Activated CD8-positive, alpha-beta memory T cell treated with anti-CD3 and anti-CD28 coated beads, Interleukin-2, amount 10 ng/mL, durations not matched to agents 7 days and 5 days (primary cell): ENCODE data around the gene CRYL1. TPM values are rescaled to one million over a fixed set of nuclear protein-coding genes. Genes with fewer than 3 reads are reported as not detected.

Source experiments
- ATAC-seq: fragments of 150-1000 bp; cut with Tn5 transposase; one replicate; pipeline ENCODE4 v1.10.0; 2021; ENCODE audit warnings: moderate library complexity
- CTCF ChIA-PET: fragments of 350-600 bp; sonication (Branson Sonifier 250); formaldehyde crosslinking; loops from one replicate; lab custom pipeline; 2021; ENCODE audit warnings: antibody characterized with exemption; lab: Charles Lee
- DNase-seq: peaks from one replicate; pipeline ENCODE4 v3.0.0-alpha.2; 2020
- H3K27ac Mint-ChIP-seq: one replicate; pipeline ENCODE4 v1.8.0; 2021; ENCODE audit warnings: mild to moderate bottlenecking, mixed read lengths
- H3K27me3 Mint-ChIP-seq: one replicate; pipeline ENCODE4 v1.8.0; 2021; ENCODE audit warnings: mixed read lengths
- H3K36me3 Mint-ChIP-seq: one replicate; pipeline ENCODE4 v1.8.0; 2021; ENCODE audit warnings: mild to moderate bottlenecking, mixed read lengths
- H3K4me1 Mint-ChIP-seq: one replicate; pipeline ENCODE4 v1.8.0; 2021; ENCODE audit warnings: mixed read lengths
- H3K4me3 Mint-ChIP-seq: one replicate; pipeline ENCODE4 v1.8.0; 2021; ENCODE audit warnings: mild to moderate bottlenecking, moderate library complexity, mixed read lengths
- H3K9me3 Mint-ChIP-seq: one replicate; pipeline ENCODE4 v1.8.0; 2022; ENCODE audit warnings: low read depth, mixed read lengths
- total RNA-seq, 2 experiments: library from RNA; stranded (reverse); gene quantifications; one replicate each; pipeline ENCODE4 v1.2.3, GENCODE V29; 2021

The CRYL1 gene
- total RNA-seq, 2 experiments from 2014 or later = 11.3 to 13.1 TPM

GRCh38 chr13:20414546-20415305 lies 110.9 kb downstream of the CRYL1 start:
- H3K27me3 Mint-ChIP-seq = no peaks in the 10 kb centered on the region
- no peak overlapping the region for H3K27ac Mint-ChIP-seq
- no peak overlapping the region for H3K4me3 Mint-ChIP-seq
- H3K36me3 Mint-ChIP-seq = peaks cover 55% of the 10 kb centered on the region
- no peak for DNase-seq
- H3K4me1 Mint-ChIP-seq = peaks cover 43% of the 10 kb centered on the region
- H3K9me3 Mint-ChIP-seq = peaks cover 23% of the 10 kb centered on the region
- CTCF ChIA-PET = no interaction called here
- no peak for ATAC-seq

DNA sequence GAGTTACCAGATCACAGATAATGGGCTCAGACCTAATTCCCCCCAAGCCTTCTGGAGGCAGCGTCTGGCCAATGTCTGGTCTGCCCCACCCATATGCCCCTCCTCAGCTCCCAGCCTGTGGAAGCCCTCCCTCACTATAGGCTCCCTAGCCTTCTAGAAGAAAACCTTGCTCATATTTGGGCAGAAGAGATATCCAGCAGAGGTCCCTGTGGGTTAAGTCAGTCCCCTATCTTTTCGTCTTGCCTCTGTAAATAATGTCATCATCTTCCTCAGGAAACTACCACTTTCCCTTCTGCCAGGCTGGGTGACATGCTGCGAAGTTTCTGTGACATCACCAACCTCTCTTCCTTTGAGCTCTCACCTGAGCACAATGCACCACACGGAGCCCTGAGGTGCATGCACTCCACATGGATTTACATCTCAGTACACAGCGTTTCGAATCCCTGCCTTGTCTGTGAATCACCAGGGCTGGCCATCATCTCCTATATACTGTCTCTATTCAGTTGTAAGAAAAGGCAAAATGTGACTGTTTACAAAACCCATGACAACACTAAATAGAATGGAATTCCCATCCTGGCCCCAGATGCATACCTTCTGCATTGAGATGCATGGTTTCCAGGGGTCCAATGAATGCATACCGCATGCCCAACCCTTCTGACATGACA lies 112.8 kb downstream of the CRYL1 start:
- peak overlapping the region; percentile 34 for H3K27ac Mint-ChIP-seq
- H3K27me3 Mint-ChIP-seq = no peaks in the 10 kb centered on the region
- CTCF ChIA-PET = interaction anchor here (1.1 to 2.2 kb wide), 2 partner anchors 195 to 215 kb away, joined by 3 to 9 read pairs; no protein-coding TSS in a partner anchor
- ATAC-seq = peak; percentile 20
- H3K4me3 Mint-ChIP-seq = no peak overlapping the region
- peaks cover 26% of the 10 kb centered on the region for H3K4me1 Mint-ChIP-seq
- peaks cover 15% of the 10 kb centered on the region for H3K9me3 Mint-ChIP-seq
- peaks cover 39% of the 10 kb centered on the region for H3K36me3 Mint-ChIP-seq
- DNase-seq = no peak

DNA sequence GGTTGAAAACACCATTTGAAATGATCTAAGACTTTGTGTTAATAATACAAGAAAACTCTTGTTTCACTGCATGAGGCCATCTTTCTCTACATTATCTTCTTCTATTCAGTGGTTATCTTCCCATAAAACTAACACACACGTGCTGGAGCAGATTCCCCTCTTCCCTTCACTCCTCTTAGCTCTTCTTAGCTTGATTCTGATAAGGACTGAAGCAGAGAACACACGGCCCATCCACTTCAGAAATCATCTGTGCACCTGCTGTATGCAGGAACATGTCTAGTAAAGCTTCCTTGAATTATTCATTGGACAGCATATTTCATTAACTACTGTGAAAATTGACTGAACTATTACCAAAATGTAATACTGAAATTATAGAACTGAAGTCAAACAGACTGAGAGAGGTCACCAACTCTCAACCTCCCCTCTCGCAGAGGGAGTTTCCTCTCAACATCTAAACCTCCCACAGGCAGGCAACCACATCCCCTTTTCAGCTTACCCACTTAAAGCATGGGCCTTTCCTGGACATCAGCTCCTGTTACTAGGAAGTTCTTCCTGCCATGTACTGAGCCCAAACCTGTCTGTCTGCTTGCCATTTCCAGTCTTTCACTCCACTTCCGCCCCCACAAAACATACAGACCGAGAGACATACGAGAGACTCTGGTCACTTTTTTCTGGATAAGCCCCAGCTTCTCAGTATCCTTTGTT lies 113.9 kb downstream of the CRYL1 start:
- peak; percentile 84 for ATAC-seq
- H3K4me1 Mint-ChIP-seq = peaks cover 23% of the 10 kb centered on the region

GRCh38 chr13:20410726-20411125 lies 114.9 kb downstream of the CRYL1 start:
- H3K4me1 Mint-ChIP-seq = peaks cover 24% of the 10 kb centered on the region
- H3K4me3 Mint-ChIP-seq = no peak overlapping the region
- peaks cover 15% of the 10 kb centered on the region for H3K9me3 Mint-ChIP-seq
- no peak for DNase-seq
- peak overlapping the region; percentile 40 for H3K27ac Mint-ChIP-seq
- no peaks in the 10 kb centered on the region for H3K27me3 Mint-ChIP-seq
- H3K36me3 Mint-ChIP-seq = peaks cover 24% of the 10 kb centered on the region
- CTCF ChIA-PET = interaction anchor here (2.1 to 2.2 kb wide), 2 partner anchors 10 to 213 kb away, joined by 5 to 9 read pairs; no protein-coding TSS in a partner anchor
- no peak for ATAC-seq

More for the DNA sequence above, 113.9 kb downstream of the CRYL1 start:
- Mint-ChIP-seq H3K36me3 (peaks cover 30% of the 10 kb centered on the region), H3K27ac (peak overlapping the region; percentile 84), H3K4me3 (peak overlapping the region; percentile 32), H3K27me3 (no peaks in the 10 kb centered on the region), H3K9me3 (peaks cover 15% of the 10 kb centered on the region)
- CTCF ChIA-PET = interaction anchor here (0.7 to 2.2 kb wide), 7 partner anchors 9 to 214 kb away, joined by 3 to 9 read pairs (median 3); no protein-coding TSS in a partner anchor
- DNase-seq = peak; percentile 84

GRCh38 chr13:20408181-20408580 lies 117.5 kb downstream of the CRYL1 start:
- Mint-ChIP-seq H3K27ac (no peak overlapping the region), H3K4me3 (no peak overlapping the region), H3K9me3 (peaks cover 6% of the 10 kb centered on the region), H3K27me3 (no peaks in the 10 kb centered on the region), H3K4me1 (peaks cover 23% of the 10 kb centered on the region), H3K36me3 (peaks cover 14% of the 10 kb centered on the region)
- CTCF ChIA-PET = no interaction called here
- ATAC-seq (no peak), DNase-seq (no peak)

DNA sequence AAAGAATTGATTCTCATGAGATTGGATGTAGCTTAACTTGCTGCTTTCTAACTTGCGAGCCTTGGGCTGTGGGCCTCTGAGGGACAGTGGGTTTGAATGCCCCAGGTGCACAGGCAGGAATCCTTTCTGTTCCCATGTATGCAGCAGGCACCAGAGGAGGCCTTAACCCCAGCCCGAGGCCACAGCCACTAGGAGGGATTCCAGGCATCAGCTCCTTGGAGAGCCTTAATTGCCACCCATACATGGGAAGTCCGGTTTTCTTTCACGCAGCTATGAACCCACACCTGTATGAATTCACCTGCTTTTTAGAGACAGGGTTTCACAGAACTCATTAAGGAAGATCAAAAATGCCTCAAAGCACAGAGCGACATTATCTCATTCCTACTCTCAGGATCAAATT lies 117.9 kb downstream of the CRYL1 start:
- Mint-ChIP-seq H3K27me3 (no peaks in the 10 kb centered on the region), H3K27ac (no peak overlapping the region), H3K4me1 (peaks cover 23% of the 10 kb centered on the region), H3K4me3 (no peak overlapping the region), H3K36me3 (peaks cover 10% of the 10 kb centered on the region), H3K9me3 (peaks cover 2% of the 10 kb centered on the region)
- no peak for DNase-seq
- CTCF ChIA-PET = no interaction called here
- ATAC-seq = no peak

DNA sequence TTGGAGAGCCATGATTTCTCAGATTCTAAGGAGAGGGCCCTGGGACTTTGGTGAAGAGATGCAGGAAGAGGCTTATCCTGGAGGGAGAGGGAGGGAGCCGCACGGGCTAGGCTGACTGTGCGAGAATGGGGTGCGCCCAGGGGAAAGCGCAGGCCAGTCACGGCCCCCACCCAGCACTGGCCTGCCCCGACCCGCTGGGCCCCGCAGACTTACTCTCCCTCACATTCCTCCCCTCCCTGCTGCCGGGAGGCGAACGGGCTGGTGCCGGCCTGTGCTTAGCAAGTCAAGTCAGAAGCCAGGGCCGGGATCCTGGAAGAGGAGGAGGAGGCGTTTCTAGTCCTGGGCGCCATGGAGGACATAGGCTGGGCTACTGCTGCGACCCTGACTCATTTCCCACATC lies 120.0 kb downstream of the CRYL1 start:
- peaks cover 2% of the 10 kb centered on the region for H3K9me3 Mint-ChIP-seq
- peaks cover 5% of the 10 kb centered on the region for H3K36me3 Mint-ChIP-seq
- ATAC-seq (no peak), DNase-seq (no peak)
- no peaks in the 10 kb centered on the region for H3K27me3 Mint-ChIP-seq
- no peak overlapping the region for H3K27ac Mint-ChIP-seq
- no peak overlapping the region for H3K4me3 Mint-ChIP-seq
- CTCF ChIA-PET = interaction anchor here (0.9 to 1.6 kb wide), 2 partner anchors 14 to 209 kb away, joined by 3 to 4 read pairs; no protein-coding TSS in a partner anchor
- peaks cover 25% of the 10 kb centered on the region for H3K4me1 Mint-ChIP-seq

- Mint-ChIP-seq H3K27ac (no peak overlapping the region), H3K36me3 (peaks cover 3% of the 10 kb centered on the region), H3K9me3 (no peaks in the 10 kb centered on the region), H3K27me3 (no peaks in the 10 kb centered on the region), H3K4me1 (peaks cover 28% of the 10 kb centered on the region), H3K4me3 (no peak overlapping the region)
- ATAC-seq (no peak), DNase-seq (no peak)
- CTCF ChIA-PET = interaction anchor here (1.6 kb wide), 1 partner anchor 15 kb away, joined by 4 read pairs; no protein-coding TSS in a partner anchor
Observed at GRCh38 chr13:20404488-20405222, 121.0 kb downstream of the CRYL1 start.

- DNase-seq = no peak
- no peak for ATAC-seq
- peaks cover 28% of the 10 kb centered on the region for H3K4me1 Mint-ChIP-seq
- no peaks in the 10 kb centered on the region for H3K9me3 Mint-ChIP-seq
- no peak overlapping the region for H3K27ac Mint-ChIP-seq
- CTCF ChIA-PET = interaction anchor here (1.6 kb wide), 1 partner anchor 16 kb away, joined by 4 read pairs; no protein-coding TSS in a partner anchor
- H3K36me3 Mint-ChIP-seq = peaks cover 3% of the 10 kb centered on the region
- no peak overlapping the region for H3K4me3 Mint-ChIP-seq
- no peaks in the 10 kb centered on the region for H3K27me3 Mint-ChIP-seq
Observed at GRCh38 chr13:20403826-20404225, 121.8 kb downstream of the CRYL1 start.

DNA sequence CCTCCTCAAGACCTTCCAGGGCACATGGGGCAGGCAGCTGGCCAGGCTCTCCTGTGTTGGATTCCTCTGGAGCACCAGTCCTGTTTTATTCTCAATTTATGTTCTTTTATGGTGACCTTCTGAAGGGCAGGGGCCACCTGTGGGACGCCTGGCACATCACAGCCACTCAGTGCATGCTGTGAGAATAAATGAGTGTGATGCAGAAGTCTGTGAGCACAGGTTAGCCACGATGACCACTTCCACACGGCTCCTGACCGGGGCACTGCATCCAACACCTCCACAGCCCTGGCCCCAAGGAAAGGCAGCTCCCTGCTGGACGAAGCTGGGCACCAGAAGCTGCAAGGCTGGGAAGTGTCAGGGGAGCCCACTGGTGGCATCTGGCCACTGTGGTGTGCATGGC lies 122.8 kb downstream of the CRYL1 start:
- no peak overlapping the region for H3K27ac Mint-ChIP-seq

GRCh38 chr13:20401931-20402856 lies 123.5 kb downstream of the CRYL1 start:
- ATAC-seq = no peak

More for the DNA sequence above, 122.8 kb downstream of the CRYL1 start:
- DNase-seq (no peak), ATAC-seq (no peak)
- CTCF ChIA-PET = interaction anchor here (1.4 kb wide), 1 partner anchor 9 kb away, joined by 3 read pairs; no protein-coding TSS in a partner anchor
- Mint-ChIP-seq H3K36me3 (peaks cover 2% of the 10 kb centered on the region), H3K4me3 (no peak overlapping the region), H3K9me3 (no peaks in the 10 kb centered on the region), H3K4me1 (peaks cover 28% of the 10 kb centered on the region), H3K27me3 (no peaks in the 10 kb centered on the region)

More at GRCh38 chr13:20401931-20402856, 123.5 kb downstream of the CRYL1 start:
- Mint-ChIP-seq H3K9me3 (no peaks in the 10 kb centered on the region), H3K4me3 (no peak overlapping the region), H3K4me1 (peaks cover 28% of the 10 kb centered on the region), H3K27ac (no peak overlapping the region), H3K36me3 (peaks cover 1% of the 10 kb centered on the region), H3K27me3 (no peaks in the 10 kb centered on the region)
- CTCF ChIA-PET = interaction anchor here (1.2 to 1.4 kb wide), 2 partner anchors 10 to 23 kb away, joined by 3 read pairs; no protein-coding TSS in a partner anchor
- DNase-seq = peak; percentile 47
